ENCODE results near the gene SUFU. TPM values are rescaled to one million over a fixed set of nuclear protein-coding genes. Genes with fewer than 3 reads are reported as not detected.
"Not testable (repeated sequence)": the region's sequence is repeated elsewhere in the genome, so short reads cannot be mapped to it uniquely, and the experiment has no call there.

SUFU gene
- total RNA-seq, 4 donors from 2014 or later: 5.0 to 8.9 (median 6.8) TPM

- TF ChIP-seq POLR2A (IDR thresholded peaks at IDR 0.05) (no peak), CTCF (IDR thresholded peaks at IDR 0.05) (no peak)
- Histone ChIP-seq H3K36me3 (peaks cover 0 to 54% (median 0%) of the 10 kb centered on the region in 3 donors), H3K4me1 (no peaks in the 10 kb centered on the region), H3K4me3 (no peak overlapping the region), H3K27me3 (no peaks in the 10 kb centered on the region), H3K27ac (no peak overlapping the region), H3K9me3 (no peaks in the 10 kb centered on the region)
- no peak for DNase-seq
- intact Hi-C loops (cut with DNase I): no loop called here
- 75 to 83% methylated on average over 5 to 7 of the region's 7 CpGs for WGBS, 2 donors
Measured at GRCh38 chr10:102523250-102524029, 19.7 kb downstream of the SUFU start.

- intact Hi-C loops (cut with DNase I): no loop called here
- H3K27me3 ChIP-seq: no peaks in the 10 kb centered on the region
- no peak for DNase-seq
- no peak for TF ChIP-seq POLR2A (IDR thresholded peaks at IDR 0.05)
- no peak for TF ChIP-seq CTCF (IDR thresholded peaks at IDR 0.05)
- H3K4me1 ChIP-seq: no peaks in the 10 kb centered on the region
- H3K9me3 ChIP-seq: no peaks in the 10 kb centered on the region
- peaks cover 0 to 52% (median 0%) of the 10 kb centered on the region in 3 donors for H3K36me3 ChIP-seq
- H3K27ac ChIP-seq: no peak overlapping the region
- no peak overlapping the region for H3K4me3 ChIP-seq
- WGBS, 2 donors: 82 to 87% methylated on average over 4 of the region's 4 CpGs
Measured at GRCh38 chr10:102524746-102525145, 21.0 kb downstream of the SUFU start.

- Histone ChIP-seq H3K27me3 (no peaks in the 10 kb centered on the region), H3K36me3 (peaks cover 0 to 39% (median 0%) of the 10 kb centered on the region in 3 donors), H3K9me3 (no peaks in the 10 kb centered on the region), H3K4me1 (no peaks in the 10 kb centered on the region), H3K27ac (no peak overlapping the region), H3K4me3 (no peak overlapping the region)
- intact Hi-C loops (cut with DNase I): no loop called here
- no peak for TF ChIP-seq CTCF (IDR thresholded peaks at IDR 0.05)
- TF ChIP-seq POLR2A (IDR thresholded peaks at IDR 0.05): no peak
- WGBS, 2 donors: 83 to 90% methylated on average over 2 of the region's 2 CpGs
- no peak for DNase-seq
Measured at GRCh38 chr10:102527546-102527945, 23.8 kb downstream of the SUFU start.

DNA sequence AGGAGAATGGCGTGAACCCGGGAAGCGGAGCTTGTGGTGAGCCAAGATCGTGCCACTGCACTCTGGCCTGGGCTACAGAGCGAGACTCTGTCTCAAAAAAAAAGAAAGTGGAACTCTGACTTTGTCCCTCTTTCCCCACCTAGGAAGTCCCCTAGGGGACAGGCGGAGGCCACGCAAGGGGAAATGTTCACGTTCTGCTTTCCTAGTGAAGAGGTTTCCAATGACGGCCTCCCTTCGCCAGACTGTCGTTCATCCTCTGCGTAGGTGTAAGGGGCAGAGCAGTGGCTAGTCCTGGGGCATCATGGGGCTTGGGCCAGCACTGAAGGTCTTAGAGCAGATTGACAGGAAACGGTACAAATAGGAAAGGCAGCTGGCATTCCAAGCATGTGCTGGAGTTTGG is 30.6 kb downstream of the SUFU start:
- WGBS, 2 donors: 89 to 91% methylated on average over 13 of the region's 13 CpGs
- no peak for TF ChIP-seq POLR2A (IDR thresholded peaks at IDR 0.05)
- no peak for TF ChIP-seq CTCF (IDR thresholded peaks at IDR 0.05)
- intact Hi-C loops (cut with DNase I): no loop called here
- DNase-seq: no peak
- Histone ChIP-seq H3K27me3 (no peaks in the 10 kb centered on the region), H3K27ac (no peak overlapping the region), H3K9me3 (no peaks in the 10 kb centered on the region), H3K4me3 (no peak overlapping the region), H3K4me1 (no peaks in the 10 kb centered on the region), H3K36me3 (peaks cover 0 to 12% (median 0%) of the 10 kb centered on the region in 3 donors)

- H3K27me3 ChIP-seq; H3K9me3 ChIP-seq; H3K4me3 ChIP-seq; intact Hi-C loops (cut with DNase I); H3K4me1 ChIP-seq; H3K27ac ChIP-seq; DNase-seq: not testable (repeated sequence)
- peaks cover 0 to 12% (median 0%) of the 10 kb centered on the region in 3 donors for H3K36me3 ChIP-seq
- WGBS, 2 donors: 93 to 96% methylated on average over 5 to 9 of the region's 9 CpGs
Measured at GRCh38 chr10:102534966-102535365, 31.2 kb downstream of the SUFU start.

Measured in esophagus squamous epithelium (tissue), 5 donors.